ENCODE results near the gene CD99L2. TPM values are rescaled to one million over a fixed set of nuclear protein-coding genes. Genes with fewer than 3 reads are reported as not detected.

The CD99L2 gene
- total RNA-seq, 2 experiments from 2014 or later = 5.9 to 12.3 TPM

DNA sequence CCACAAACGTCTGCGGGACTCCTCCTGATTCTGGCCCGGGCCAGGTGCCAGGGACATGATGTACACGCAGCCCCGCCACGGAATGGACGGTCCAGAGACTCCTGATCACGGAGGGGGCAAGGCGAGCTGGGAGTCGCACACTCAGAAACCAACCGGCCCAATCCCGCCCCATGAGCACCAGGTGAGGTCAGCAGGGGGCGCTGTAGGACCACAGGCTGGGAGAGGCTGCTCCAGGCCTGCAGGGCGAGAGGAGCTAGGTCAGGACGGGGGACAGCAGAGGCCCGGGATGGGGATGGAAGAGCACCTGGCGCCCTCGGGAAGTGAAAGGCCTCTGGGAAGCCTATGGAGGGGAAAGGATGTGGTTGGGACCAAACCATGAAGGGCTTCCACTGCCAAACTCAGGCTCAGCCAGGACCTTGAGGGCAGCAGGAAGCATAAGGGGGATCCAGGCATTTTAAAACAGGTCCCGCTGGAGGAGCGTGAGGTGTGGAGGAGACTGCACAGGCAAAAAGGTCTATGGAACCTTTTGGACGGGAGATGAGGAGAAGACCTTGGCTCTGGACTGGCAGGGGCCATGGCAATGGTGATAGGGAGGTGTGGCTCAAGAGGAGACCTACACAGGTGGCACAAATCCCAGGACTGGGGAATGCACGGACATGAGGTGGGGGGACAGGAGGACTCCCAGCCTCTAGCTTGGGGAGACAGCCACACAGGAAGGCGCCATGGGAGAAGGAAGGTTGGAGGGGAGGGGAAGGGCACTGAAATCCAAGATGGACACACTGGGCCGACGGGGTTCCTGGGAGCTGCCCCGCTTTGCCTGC, 126.1 kb downstream of the CD99L2 start:
- H3K4me1 ChIP-seq (ENCODE audit: insufficient read depth, low read length, poor library complexity, severe bottlenecking) = no peaks in the 10 kb centered on the region
- BruUV-seq (replicated peaks) = no TSS peak
- H3K9me3 ChIP-seq (ENCODE audit: low read length) = no peaks in the 10 kb centered on the region
- no peak overlapping the region for H2AFZ ChIP-seq (ENCODE audit: low read length)
- no peaks in the 10 kb centered on the region for H4K20me1 ChIP-seq (ENCODE audit: insufficient read depth, low read length)
- intact Hi-C loops (cut with micrococcal nuclease; ENCODE audit: unreplicated experiment) = loop anchor here (1.0 to 5.0 kb wide), 2 partner anchors 210 to 310 kb away; partner anchors contain the start of gene HMGB3
- peak; percentile 55 for DNase-seq (ENCODE audit: low spot score)
- CTCF ChIA-PET (ENCODE audit: unreplicated experiment) = interaction anchor here (0.6 to 2.1 kb wide), 3 partner anchors 14 to 310 kb away, joined by 3 to 10 read pairs (median 3); no protein-coding TSS in a partner anchor
- no peaks in the 10 kb centered on the region for H3K36me3 ChIP-seq (ENCODE audit: insufficient read depth, low read length)
- H3K9me2 ChIP-seq (ENCODE audit: insufficient read depth, low read length) = no peaks in the 10 kb centered on the region
- no peaks in the 10 kb centered on the region for H3K79me2 ChIP-seq (ENCODE audit: insufficient read depth, low read depth, low read length)
- no peak overlapping the region for H3K4me3 ChIP-seq (ENCODE audit: low read depth, low read length, poor library complexity, severe bottlenecking)
- POLR2A ChIA-PET = no interaction called here
- H3K27ac ChIP-seq (ENCODE audit: low read depth, low read length, poor library complexity, severe bottlenecking) = no peak overlapping the region
- no peak overlapping the region for H3K4me2 ChIP-seq (ENCODE audit: low read length)
- no peak for TF ChIP-seq EZH2phosphoT487 (IDR thresholded peaks at IDR 0.05; ENCODE audit: borderline replicate concordance, low read depth, low read length)
- TF ChIP-seq, protein P1, sequence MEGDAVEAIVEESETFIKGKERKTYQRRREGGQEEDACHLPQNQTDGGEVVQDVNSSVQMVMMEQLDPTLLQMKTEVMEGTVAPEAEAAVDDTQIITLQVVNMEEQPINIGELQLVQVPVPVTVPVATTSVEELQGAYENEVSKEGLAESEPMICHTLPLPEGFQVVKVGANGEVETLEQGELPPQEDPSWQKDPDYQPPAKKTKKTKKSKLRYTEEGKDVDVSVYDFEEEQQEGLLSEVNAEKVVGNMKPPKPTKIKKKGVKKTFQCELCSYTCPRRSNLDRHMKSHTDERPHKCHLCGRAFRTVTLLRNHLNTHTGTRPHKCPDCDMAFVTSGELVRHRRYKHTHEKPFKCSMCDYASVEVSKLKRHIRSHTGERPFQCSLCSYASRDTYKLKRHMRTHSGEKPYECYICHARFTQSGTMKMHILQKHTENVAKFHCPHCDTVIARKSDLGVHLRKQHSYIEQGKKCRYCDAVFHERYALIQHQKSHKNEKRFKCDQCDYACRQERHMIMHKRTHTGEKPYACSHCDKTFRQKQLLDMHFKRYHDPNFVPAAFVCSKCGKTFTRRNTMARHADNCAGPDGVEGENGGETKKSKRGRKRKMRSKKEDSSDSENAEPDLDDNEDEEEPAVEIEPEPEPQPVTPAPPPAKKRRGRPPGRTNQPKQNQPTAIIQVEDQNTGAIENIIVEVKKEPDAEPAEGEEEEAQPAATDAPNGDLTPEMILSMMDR (conservative IDR thresholded peaks at IDR 0.05; ENCODE audit: low read length) = peak; percentile 75

DNA sequence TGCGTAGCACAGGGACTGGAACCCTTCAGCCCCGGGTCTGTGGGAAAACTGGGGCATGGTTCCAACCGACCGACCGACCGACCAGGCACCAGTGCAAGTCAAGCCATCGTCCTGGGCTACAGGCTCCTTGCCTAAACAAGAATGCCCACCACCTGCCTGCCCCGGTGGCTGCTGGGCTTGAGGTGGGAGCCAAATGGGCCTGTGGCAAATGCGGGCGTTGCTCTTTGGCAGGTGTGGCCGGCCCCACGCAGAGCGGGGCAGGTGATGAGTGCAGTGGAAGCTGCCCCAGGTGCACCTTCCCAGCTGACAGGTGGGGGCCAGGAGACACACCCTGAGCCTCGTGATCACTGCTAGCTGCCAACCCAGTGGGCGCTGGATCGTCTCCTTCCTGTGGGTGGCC, 127.4 kb downstream of the CD99L2 start:
- no peaks in the 10 kb centered on the region for H3K9me2 ChIP-seq (ENCODE audit: insufficient read depth, low read length)
- no peak for DNase-seq (ENCODE audit: low spot score)
- no peak overlapping the region for H3K27ac ChIP-seq (ENCODE audit: low read depth, low read length, poor library complexity, severe bottlenecking)
- POLR2A ChIA-PET = no interaction called here
- no peaks in the 10 kb centered on the region for H3K79me2 ChIP-seq (ENCODE audit: insufficient read depth, low read depth, low read length)
- TF ChIP-seq EZH2phosphoT487 (IDR thresholded peaks at IDR 0.05; ENCODE audit: borderline replicate concordance, low read depth, low read length) = no peak
- TF ChIP-seq, protein P1 (conservative IDR thresholded peaks at IDR 0.05; ENCODE audit: low read length) = no peak
- no peak overlapping the region for H3K4me3 ChIP-seq (ENCODE audit: low read depth, low read length, poor library complexity, severe bottlenecking)
- H3K4me1 ChIP-seq (ENCODE audit: insufficient read depth, low read length, poor library complexity, severe bottlenecking) = no peaks in the 10 kb centered on the region
- H3K4me2 ChIP-seq (ENCODE audit: low read length) = no peak overlapping the region
- intact Hi-C loops (cut with micrococcal nuclease; ENCODE audit: unreplicated experiment) = loop anchor here (5.0 kb wide), 1 partner anchor 211 kb away; the partner anchor contains the start of gene HMGB3
- BruUV-seq (replicated peaks) = no TSS peak
- no peaks in the 10 kb centered on the region for H3K36me3 ChIP-seq (ENCODE audit: insufficient read depth, low read length)
- no peak overlapping the region for H2AFZ ChIP-seq (ENCODE audit: low read length)
- CTCF ChIA-PET (ENCODE audit: unreplicated experiment) = interaction anchor here (0.7 kb wide), 1 partner anchor 212 kb away, joined by 3 read pairs; the partner anchor contains the start of gene HMGB3
- H3K9me3 ChIP-seq (ENCODE audit: low read length) = no peaks in the 10 kb centered on the region
- no peaks in the 10 kb centered on the region for H4K20me1 ChIP-seq (ENCODE audit: insufficient read depth, low read length)

DNA sequence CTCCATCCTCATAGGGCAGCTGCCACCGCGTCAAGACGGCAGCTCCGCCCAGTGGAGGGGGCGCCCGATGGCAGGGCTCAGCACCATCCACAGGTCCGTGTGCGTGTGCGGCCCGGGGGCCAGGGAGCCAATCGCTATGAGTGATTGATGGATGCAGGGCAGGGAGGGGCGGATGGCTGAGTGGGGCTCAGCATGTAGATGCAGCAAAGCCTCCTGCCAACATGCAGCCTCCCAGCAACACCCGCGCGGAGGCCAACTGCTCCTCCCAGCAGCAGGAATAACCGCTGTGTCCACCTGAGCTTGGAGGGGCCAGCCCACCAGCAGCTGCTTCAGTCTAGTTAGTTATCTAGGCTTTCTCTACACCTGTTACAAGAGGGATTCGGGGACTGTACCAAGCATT, 127.8 kb downstream of the CD99L2 start:
- no peak for DNase-seq (ENCODE audit: low spot score)
- no peaks in the 10 kb centered on the region for H3K9me2 ChIP-seq (ENCODE audit: insufficient read depth, low read length)
- no peaks in the 10 kb centered on the region for H3K79me2 ChIP-seq (ENCODE audit: insufficient read depth, low read depth, low read length)
- no peak overlapping the region for H3K27ac ChIP-seq (ENCODE audit: low read depth, low read length, poor library complexity, severe bottlenecking)
- H3K4me2 ChIP-seq (ENCODE audit: low read length) = no peak overlapping the region
- intact Hi-C loops (cut with micrococcal nuclease; ENCODE audit: unreplicated experiment) = loop anchor here (5.0 kb wide), 1 partner anchor 212 kb away; the partner anchor contains the start of gene HMGB3
- H3K9me3 ChIP-seq (ENCODE audit: low read length) = no peaks in the 10 kb centered on the region
- H4K20me1 ChIP-seq (ENCODE audit: insufficient read depth, low read length) = no peaks in the 10 kb centered on the region
- TF ChIP-seq EZH2phosphoT487 (IDR thresholded peaks at IDR 0.05; ENCODE audit: borderline replicate concordance, low read depth, low read length) = no peak
- TF ChIP-seq, protein P1 (conservative IDR thresholded peaks at IDR 0.05; ENCODE audit: low read length) = no peak
- H3K4me1 ChIP-seq (ENCODE audit: insufficient read depth, low read length, poor library complexity, severe bottlenecking) = no peaks in the 10 kb centered on the region
- H2AFZ ChIP-seq (ENCODE audit: low read length) = no peak overlapping the region
- CTCF ChIA-PET (ENCODE audit: unreplicated experiment) = no interaction called here
- H3K36me3 ChIP-seq (ENCODE audit: insufficient read depth, low read length) = no peaks in the 10 kb centered on the region
- H3K4me3 ChIP-seq (ENCODE audit: low read depth, low read length, poor library complexity, severe bottlenecking) = no peak overlapping the region
- BruUV-seq (replicated peaks) = no TSS peak
- POLR2A ChIA-PET = no interaction called here

All from OCI-LY7 (cell line).